ENCODE data around the gene FITM1. TPM values are rescaled to one million over a fixed set of nuclear protein-coding genes. Genes with fewer than 3 reads are reported as not detected.

FITM1 gene
- total and polyA plus RNA-seq, 2 donors (not counting 1 experiment from before 2014, with no cell fraction given) = not detected

DNA sequence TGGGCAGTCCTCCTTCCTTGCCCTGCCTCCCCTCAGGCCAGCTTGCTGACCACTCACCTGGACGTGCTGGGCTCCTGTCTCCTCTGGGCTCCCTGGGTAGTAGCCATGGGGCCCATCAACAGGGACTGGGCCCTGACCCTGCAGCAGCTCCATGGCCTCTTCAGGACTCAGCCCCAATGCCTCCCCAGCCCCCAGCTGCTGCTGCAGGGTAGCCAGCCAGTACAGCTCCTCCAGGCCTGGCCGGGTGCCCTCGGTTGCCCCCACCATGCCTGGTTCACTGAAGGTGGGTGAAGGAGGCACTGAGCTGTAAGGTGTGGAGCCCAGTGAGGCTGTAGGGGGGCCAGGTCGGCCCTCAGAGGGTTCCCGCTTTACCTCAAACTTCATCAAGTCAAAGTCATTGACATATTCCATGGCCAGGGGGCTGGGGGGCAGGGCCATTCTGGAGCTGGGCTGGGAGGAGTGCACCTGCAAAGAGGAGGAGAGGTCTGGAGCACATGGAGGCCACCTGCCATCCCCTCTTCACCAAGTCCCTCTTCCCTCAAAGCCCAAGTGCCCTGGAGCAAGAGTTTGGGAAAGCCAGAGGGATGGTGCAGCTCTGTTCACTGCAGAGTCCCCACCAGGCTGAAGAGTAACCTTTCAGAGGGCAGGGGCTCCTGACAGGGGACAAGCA, 47.9 kb upstream of the FITM1 start:
- H4K20me1 ChIP-seq (ENCODE audit: control insufficient read depth, extremely low read depth, insufficient read depth, low read length) = no peaks in the 10 kb centered on the region
- DNase-seq (ENCODE audit: low read depth in 2 of 2) = no peak
- no peaks in the 10 kb centered on the region for H3K9me3 ChIP-seq (ENCODE audit: control insufficient read depth, insufficient read depth, low read depth, low read length)
- H3K27ac ChIP-seq (ENCODE audit: insufficient read depth, low read length) = no peak overlapping the region
- no peak overlapping the region for H2AFZ ChIP-seq (ENCODE audit: low read length)
- peaks cover 3% of the 10 kb centered on the region for H3K4me1 ChIP-seq (ENCODE audit: control insufficient read depth, extremely low read depth, insufficient read depth, low read length)
- H3K27me3 ChIP-seq (ENCODE audit: control insufficient read depth, insufficient read depth, low read length) = peaks cover 26% of the 10 kb centered on the region
- no peak for TF ChIP-seq EZH2 (IDR thresholded peaks at IDR 0.05; ENCODE audit: low read length, missing control alignments)
- TF ChIP-seq, protein P1, sequence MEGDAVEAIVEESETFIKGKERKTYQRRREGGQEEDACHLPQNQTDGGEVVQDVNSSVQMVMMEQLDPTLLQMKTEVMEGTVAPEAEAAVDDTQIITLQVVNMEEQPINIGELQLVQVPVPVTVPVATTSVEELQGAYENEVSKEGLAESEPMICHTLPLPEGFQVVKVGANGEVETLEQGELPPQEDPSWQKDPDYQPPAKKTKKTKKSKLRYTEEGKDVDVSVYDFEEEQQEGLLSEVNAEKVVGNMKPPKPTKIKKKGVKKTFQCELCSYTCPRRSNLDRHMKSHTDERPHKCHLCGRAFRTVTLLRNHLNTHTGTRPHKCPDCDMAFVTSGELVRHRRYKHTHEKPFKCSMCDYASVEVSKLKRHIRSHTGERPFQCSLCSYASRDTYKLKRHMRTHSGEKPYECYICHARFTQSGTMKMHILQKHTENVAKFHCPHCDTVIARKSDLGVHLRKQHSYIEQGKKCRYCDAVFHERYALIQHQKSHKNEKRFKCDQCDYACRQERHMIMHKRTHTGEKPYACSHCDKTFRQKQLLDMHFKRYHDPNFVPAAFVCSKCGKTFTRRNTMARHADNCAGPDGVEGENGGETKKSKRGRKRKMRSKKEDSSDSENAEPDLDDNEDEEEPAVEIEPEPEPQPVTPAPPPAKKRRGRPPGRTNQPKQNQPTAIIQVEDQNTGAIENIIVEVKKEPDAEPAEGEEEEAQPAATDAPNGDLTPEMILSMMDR (conservative IDR thresholded peaks at IDR 0.05 in 1 of 2, IDR thresholded peaks at IDR 0.05 in 1 of 2; ENCODE audit: low read depth in 1 of 2, low read length in 2 of 2) = no peak
- no peaks in the 10 kb centered on the region for H3K79me2 ChIP-seq (ENCODE audit: control insufficient read depth, insufficient read depth, low read length)
- H3K9ac ChIP-seq (ENCODE audit: insufficient read depth, low read length) = no peak overlapping the region
- no peak overlapping the region for H3K4me2 ChIP-seq (ENCODE audit: extremely low read depth, insufficient read depth, low read length)
- no peak overlapping the region for H3K4me3 ChIP-seq (replicated peaks in 1 of 4; ENCODE audit: control extremely low read depth in 1 of 4, insufficient read depth in 1 of 4, low read depth in 3 of 4, low read length in 4 of 4)
- H3K36me3 ChIP-seq (ENCODE audit: control insufficient read depth, insufficient read depth, low read length) = no peaks in the 10 kb centered on the region

DNA sequence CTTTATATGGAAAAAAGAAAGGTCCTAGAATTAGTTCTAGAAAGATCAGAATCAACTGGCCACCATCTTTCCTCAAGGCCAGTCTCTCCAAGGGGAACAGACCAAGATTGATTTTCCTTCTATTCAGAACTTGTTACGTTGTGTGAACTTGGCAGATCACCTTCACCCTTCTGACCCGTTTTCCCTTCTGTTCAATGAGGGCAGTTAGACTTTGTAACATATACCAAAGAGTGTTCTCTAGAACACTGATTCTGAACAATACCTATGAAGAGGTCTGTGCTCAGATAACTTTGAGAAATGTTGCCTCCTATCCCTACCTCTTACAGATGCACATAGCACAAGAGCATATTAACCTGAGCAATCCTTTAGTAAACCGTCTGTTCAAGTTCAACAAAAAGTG, 47.0 kb upstream of the FITM1 start:
- no peak for TF ChIP-seq EZH2 (IDR thresholded peaks at IDR 0.05; ENCODE audit: low read length, missing control alignments)
- TF ChIP-seq, protein P1 (conservative IDR thresholded peaks at IDR 0.05 in 1 of 2, IDR thresholded peaks at IDR 0.05 in 1 of 2; ENCODE audit: low read depth in 1 of 2, low read length in 2 of 2) = no peak
- H3K4me3 ChIP-seq (replicated peaks in 1 of 4; ENCODE audit: control extremely low read depth in 1 of 4, insufficient read depth in 1 of 4, low read depth in 3 of 4, low read length in 4 of 4) = no peak overlapping the region
- no peak for DNase-seq (ENCODE audit: low read depth in 2 of 2)
- H4K20me1 ChIP-seq (ENCODE audit: control insufficient read depth, extremely low read depth, insufficient read depth, low read length) = no peaks in the 10 kb centered on the region
- no peaks in the 10 kb centered on the region for H3K79me2 ChIP-seq (ENCODE audit: control insufficient read depth, insufficient read depth, low read length)
- peaks cover 26% of the 10 kb centered on the region for H3K27me3 ChIP-seq (ENCODE audit: control insufficient read depth, insufficient read depth, low read length)
- H3K9me3 ChIP-seq (ENCODE audit: control insufficient read depth, insufficient read depth, low read depth, low read length) = no peaks in the 10 kb centered on the region
- H3K4me1 ChIP-seq (ENCODE audit: control insufficient read depth, extremely low read depth, insufficient read depth, low read length) = peaks cover 3% of the 10 kb centered on the region
- H3K4me2 ChIP-seq (ENCODE audit: extremely low read depth, insufficient read depth, low read length) = no peak overlapping the region
- H3K27ac ChIP-seq (ENCODE audit: insufficient read depth, low read length) = no peak overlapping the region
- no peak overlapping the region for H2AFZ ChIP-seq (ENCODE audit: low read length)
- no peak overlapping the region for H3K9ac ChIP-seq (ENCODE audit: insufficient read depth, low read length)
- no peaks in the 10 kb centered on the region for H3K36me3 ChIP-seq (ENCODE audit: control insufficient read depth, insufficient read depth, low read length)

DNA sequence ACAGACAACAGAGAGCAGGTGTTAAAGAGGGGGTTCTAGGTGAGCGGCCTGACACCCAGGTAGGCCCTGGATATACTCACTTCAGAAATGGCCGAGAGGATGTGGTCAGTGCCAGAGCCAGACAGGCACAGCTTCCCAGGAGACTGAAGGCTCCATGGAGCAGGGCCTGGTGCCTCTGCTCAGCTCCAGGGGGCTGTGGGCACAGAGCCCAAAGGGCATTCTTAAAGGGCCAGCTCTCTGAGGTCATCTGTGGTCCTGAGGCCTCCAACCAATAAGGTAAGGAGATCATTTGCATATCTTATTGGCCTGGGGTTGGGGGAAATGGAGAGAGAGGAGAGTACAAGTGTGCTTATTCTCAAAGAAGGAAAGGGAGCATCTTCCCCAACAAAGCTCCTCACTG, 46.0 kb upstream of the FITM1 start:
- H3K27me3 ChIP-seq (ENCODE audit: control insufficient read depth, insufficient read depth, low read length) = peaks cover 26% of the 10 kb centered on the region
- H4K20me1 ChIP-seq (ENCODE audit: control insufficient read depth, extremely low read depth, insufficient read depth, low read length) = no peaks in the 10 kb centered on the region
- H3K9me3 ChIP-seq (ENCODE audit: control insufficient read depth, insufficient read depth, low read depth, low read length) = no peaks in the 10 kb centered on the region
- H3K36me3 ChIP-seq (ENCODE audit: control insufficient read depth, insufficient read depth, low read length) = no peaks in the 10 kb centered on the region
- TF ChIP-seq, protein P1 (conservative IDR thresholded peaks at IDR 0.05 in 1 of 2, IDR thresholded peaks at IDR 0.05 in 1 of 2; ENCODE audit: low read depth in 1 of 2, low read length in 2 of 2) = no peak
- no peak for TF ChIP-seq EZH2 (IDR thresholded peaks at IDR 0.05; ENCODE audit: low read length, missing control alignments)
- H3K4me1 ChIP-seq (ENCODE audit: control insufficient read depth, extremely low read depth, insufficient read depth, low read length) = peaks cover 3% of the 10 kb centered on the region
- no peak overlapping the region for H3K27ac ChIP-seq (ENCODE audit: insufficient read depth, low read length)
- no peak for DNase-seq (ENCODE audit: low read depth in 2 of 2)
- H3K4me3 ChIP-seq (replicated peaks in 1 of 4; ENCODE audit: control extremely low read depth in 1 of 4, insufficient read depth in 1 of 4, low read depth in 3 of 4, low read length in 4 of 4) = no peak overlapping the region
- H3K9ac ChIP-seq (ENCODE audit: insufficient read depth, low read length) = no peak overlapping the region
- H3K4me2 ChIP-seq (ENCODE audit: extremely low read depth, insufficient read depth, low read length) = no peak overlapping the region
- no peaks in the 10 kb centered on the region for H3K79me2 ChIP-seq (ENCODE audit: control insufficient read depth, insufficient read depth, low read length)
- no peak overlapping the region for H2AFZ ChIP-seq (ENCODE audit: low read length)

Data from fibroblast of lung (primary cell).